Measurements from ENCODE around the gene KHNYN. TPM values are rescaled to one million over a fixed set of nuclear protein-coding genes. Genes with fewer than 3 reads are reported as not detected.
"Not testable (repeated sequence)": the region's sequence is repeated elsewhere in the genome, so short reads cannot be mapped to it uniquely, and the experiment has no call there.

KHNYN gene
- total and polyA plus RNA-seq, 2 of the 8 experiments (the other 6 are each of a cell fraction or from before 2014, with no cell fraction given): 7.6 to 22.3 TPM

DNA sequence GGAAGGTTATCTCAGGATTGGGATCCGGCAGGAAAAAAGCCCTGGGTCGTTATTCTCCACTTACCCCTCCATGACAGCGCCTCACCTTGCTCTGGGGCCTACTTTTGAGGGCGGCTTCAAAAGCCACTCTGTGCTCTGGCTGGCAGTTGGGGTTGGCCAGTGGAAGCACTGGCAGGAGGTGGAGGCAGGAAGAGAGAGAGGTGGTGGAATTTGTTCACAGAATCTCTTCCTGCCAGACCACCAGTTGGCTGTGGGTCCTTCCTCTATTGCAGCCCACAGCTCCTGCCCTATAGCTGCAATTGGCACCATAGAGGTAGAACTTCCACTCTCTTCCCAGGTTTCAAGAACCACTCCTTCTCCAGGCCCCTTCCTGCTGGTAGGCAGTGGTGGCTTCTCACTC, 45.5 kb downstream of the KHNYN start (continued):
- TF ChIP-seq, protein P1, sequence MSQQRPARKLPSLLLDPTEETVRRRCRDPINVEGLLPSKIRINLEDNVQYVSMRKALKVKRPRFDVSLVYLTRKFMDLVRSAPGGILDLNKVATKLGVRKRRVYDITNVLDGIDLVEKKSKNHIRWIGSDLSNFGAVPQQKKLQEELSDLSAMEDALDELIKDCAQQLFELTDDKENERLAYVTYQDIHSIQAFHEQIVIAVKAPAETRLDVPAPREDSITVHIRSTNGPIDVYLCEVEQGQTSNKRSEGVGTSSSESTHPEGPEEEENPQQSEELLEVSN (IDR thresholded peaks at IDR 0.05): no peak
- TF ChIP-seq CBX8 (IDR thresholded peaks at IDR 0.05; ENCODE audit: borderline replicate concordance, low read depth, low read length) (no peak), CHD1 (IDR thresholded peaks at IDR 0.05; ENCODE audit: low read depth, low read length) (no peak)

GRCh38 chr14:24479999-24480398, 50.2 kb downstream of the KHNYN start:
- H3K4me3 ChIP-seq (ENCODE audit: extremely low read depth in 1 of 4, insufficient read depth in 2 of 4, low read depth in 3 of 4, low read length in 4 of 4); H3K9me3 ChIP-seq (ENCODE audit: insufficient read depth in 2 of 2, low read depth in 1 of 2, low read length in 1 of 2); POLR2A ChIA-PET (ENCODE audit: partially characterized antibody); H3K4ac ChIP-seq (replicated peaks; ENCODE audit: insufficient read length, low read depth, low read length); H3K79me2 ChIP-seq (ENCODE audit: control insufficient read depth in 1 of 2, insufficient read depth in 2 of 2, low read length in 2 of 2); H2BK15ac ChIP-seq (ENCODE audit: low read length); FAIRE-seq; H3K36me3 ChIP-seq (ENCODE audit: control insufficient read depth in 2 of 4, insufficient read depth in 4 of 4, low read length in 3 of 4); H3K23ac ChIP-seq (ENCODE audit: insufficient read length); H4K91ac ChIP-seq (replicated peaks; ENCODE audit: insufficient read length, low read length); H3K18ac ChIP-seq (ENCODE audit: extremely low read depth, low read length); H2BK5ac ChIP-seq (ENCODE audit: low read depth, low read length); H4K8ac ChIP-seq (ENCODE audit: extremely low read depth, insufficient read depth, low read length); H4K5ac ChIP-seq (ENCODE audit: insufficient read length, low read depth, low read length); H2BK12ac ChIP-seq (ENCODE audit: low read depth, low read length); H3K27ac ChIP-seq (ENCODE audit: low read depth, low read length); DNase-seq (ENCODE audit: low read depth in 1 of 2, low spot score in 2 of 2); H3K14ac ChIP-seq (ENCODE audit: insufficient read length); H2AFZ ChIP-seq (ENCODE audit: low read length); H2AK5ac ChIP-seq (ENCODE audit: low read depth, low read length); H3K4me2 ChIP-seq (ENCODE audit: insufficient read depth in 1 of 2, low read depth in 2 of 2, low read length in 2 of 2); H4K20me1 ChIP-seq (replicated peaks in 1 of 2; ENCODE audit: control insufficient read depth in 1 of 2, insufficient read depth in 2 of 2, low read length in 2 of 2); H3K27me3 ChIP-seq (replicated peaks in 1 of 4; ENCODE audit: control insufficient read depth in 3 of 4, extremely low read depth in 1 of 4, insufficient read depth in 3 of 4, low read length in 3 of 4); H3K9ac ChIP-seq (replicated peaks in 1 of 4; ENCODE audit: extremely low read depth in 1 of 4, low read depth in 3 of 4, low read length in 3 of 4); H2BK120ac ChIP-seq (replicated peaks; ENCODE audit: low read depth, low read length); H3K23me2 ChIP-seq (ENCODE audit: low read depth, low read length); H3K4me1 ChIP-seq (replicated peaks in 1 of 4; ENCODE audit: control insufficient read depth in 3 of 4, insufficient read depth in 4 of 4, low read length in 3 of 4); H3K79me1 ChIP-seq (ENCODE audit: low read depth, low read length); H2BK20ac ChIP-seq (ENCODE audit: low read length); H3K56ac ChIP-seq (replicated peaks; ENCODE audit: insufficient read length, low read depth, low read length): not testable (repeated sequence)
- CTCF ChIA-PET (ENCODE audit: partially characterized antibody): interaction anchor here (0.6 kb wide), 1 partner anchor 668 kb away, joined by 3 read pairs; no protein-coding TSS in a partner anchor
- WGBS, 2 experiments (ENCODE audit: extremely low coverage in 1 of 2, insufficient coverage in 1 of 2, insufficient read length in 1 of 2, insufficient replicate concordance in 2 of 2, low coverage in 1 of 2, low lambda C conversion rate in 2 of 2, missing lambda C conversion rate in 1 of 2): 9% methylated on average over 1 of the region's 1 CpG; no CpG with 5 or more reads in 1 of the 2 experiments
